ENCODE measurements around the gene DYNLRB1. TPM values are rescaled to one million over a fixed set of nuclear protein-coding genes. Genes with fewer than 3 reads are reported as not detected.

DYNLRB1 gene
- total RNA-seq, 4 donors from 2014 or later: 158 to 258 (median 209) TPM

DNA sequence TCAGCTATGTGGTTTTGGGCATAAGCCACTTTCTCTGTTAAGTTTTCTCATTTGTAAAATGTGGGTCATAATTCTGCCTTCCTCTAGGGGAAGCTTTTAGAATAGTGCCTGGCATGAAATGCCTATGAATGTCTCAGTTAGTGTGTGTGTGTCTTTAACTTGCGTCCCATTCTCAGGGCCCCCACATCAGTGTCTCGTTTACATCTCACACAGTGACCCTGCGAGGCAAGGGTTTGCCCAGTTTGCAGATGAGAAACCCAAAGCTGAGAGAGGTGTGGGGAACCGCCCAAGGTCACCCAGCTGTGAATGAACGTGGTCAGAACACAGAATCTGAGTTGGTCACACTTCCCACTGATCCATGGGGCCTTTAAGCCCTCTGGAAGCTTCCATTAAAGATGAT, 14.1 kb downstream of the DYNLRB1 start:
- Histone ChIP-seq H3K27me3 (no peaks in the 10 kb centered on the region), H3K27ac (no peak overlapping the region), H3K36me3 (peaks cover 0 to 88% of the 10 kb centered on the region in 2 donors), H3K4me1 (peaks cover 7 to 71% (median 17%) of the 10 kb centered on the region in 3 donors), H3K9me3 (no peaks in the 10 kb centered on the region), H3K4me3 (no peak overlapping the region)
- no peak for ATAC-seq
- TF ChIP-seq CTCF (IDR thresholded peaks at IDR 0.05) (no peak), EP300 (IDR thresholded peaks at IDR 0.05) (no peak), POLR2AphosphoS5 (IDR thresholded peaks at IDR 0.05) (no peak), POLR2A (IDR thresholded peaks at IDR 0.05) (no peak)
- WGBS, 2 donors (ENCODE audit: low coverage in 1 of 2): 79 to 87% methylated on average over 2 to 3 of the region's 5 CpGs

DNA sequence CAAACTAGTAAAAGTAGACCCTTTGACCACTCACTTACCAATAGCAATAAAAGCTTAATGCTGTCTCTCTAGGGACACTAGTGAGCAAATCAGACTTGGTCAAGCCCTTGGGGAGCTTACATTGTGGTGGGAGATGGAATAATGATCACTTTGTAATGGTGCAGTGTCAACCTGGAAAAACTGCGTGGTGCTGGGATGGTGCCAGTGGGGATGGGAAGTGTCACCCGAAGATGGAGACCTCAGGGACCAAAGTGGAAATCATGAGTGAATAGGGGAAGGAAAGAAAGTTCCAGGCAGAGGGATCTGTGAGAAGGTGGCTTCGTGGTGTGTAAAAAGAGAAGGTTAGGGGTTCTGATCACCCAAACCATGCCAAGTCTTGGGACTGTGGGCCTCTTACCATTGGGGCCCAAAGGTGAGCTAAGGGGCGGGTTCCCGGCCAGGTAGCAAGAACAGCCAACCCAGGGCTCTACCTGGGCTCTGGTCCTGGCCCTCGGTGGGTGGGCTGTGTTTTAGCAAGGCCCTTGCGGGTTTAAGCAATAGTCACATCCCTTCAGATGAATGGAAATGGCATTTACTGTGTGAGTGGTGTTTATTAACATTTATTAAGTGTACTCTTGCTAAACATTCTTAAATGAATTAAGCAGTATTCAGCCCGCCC, 15.5 kb downstream of the DYNLRB1 start:
- WGBS, 2 donors (ENCODE audit: low coverage in 1 of 2): 85 to 100% methylated on average over 2 to 7 of the region's 8 CpGs
- peaks cover 0 to 98% of the 10 kb centered on the region in 2 donors for H3K36me3 ChIP-seq
- TF ChIP-seq EP300 (IDR thresholded peaks at IDR 0.05) (no peak), CTCF (IDR thresholded peaks at IDR 0.05) (no peak), POLR2A (IDR thresholded peaks at IDR 0.05) (no peak), POLR2AphosphoS5 (IDR thresholded peaks at IDR 0.05) (no peak)
- H3K9me3 ChIP-seq: no peaks in the 10 kb centered on the region
- H3K27me3 ChIP-seq: no peaks in the 10 kb centered on the region
- peaks cover under 1 to 57% (median 7%) of the 10 kb centered on the region in 3 donors for H3K4me1 ChIP-seq
- H3K4me3 ChIP-seq: no peak overlapping the region
- no peak overlapping the region for H3K27ac ChIP-seq
- no peak for ATAC-seq

- Histone ChIP-seq H3K4me3 (no peak overlapping the region), H3K9me3 (no peaks in the 10 kb centered on the region), H3K4me1 (peaks cover 0 to 52% (median 3%) of the 10 kb centered on the region in 3 donors), H3K27me3 (no peaks in the 10 kb centered on the region), H3K27ac (no peak overlapping the region), H3K36me3 (peaks cover 0 to 98% of the 10 kb centered on the region in 2 donors)
- WGBS, 2 donors (ENCODE audit: low coverage in 1 of 2): 37 to 81% methylated on average over 2 to 7 of the region's 8 CpGs
- no peak for TF ChIP-seq EP300 (IDR thresholded peaks at IDR 0.05)
- TF ChIP-seq CTCF (IDR thresholded peaks at IDR 0.05): no peak
- no peak for ATAC-seq
Measured at GRCh38 chr20:34532320-34532719, 16.1 kb downstream of the DYNLRB1 start.

DNA sequence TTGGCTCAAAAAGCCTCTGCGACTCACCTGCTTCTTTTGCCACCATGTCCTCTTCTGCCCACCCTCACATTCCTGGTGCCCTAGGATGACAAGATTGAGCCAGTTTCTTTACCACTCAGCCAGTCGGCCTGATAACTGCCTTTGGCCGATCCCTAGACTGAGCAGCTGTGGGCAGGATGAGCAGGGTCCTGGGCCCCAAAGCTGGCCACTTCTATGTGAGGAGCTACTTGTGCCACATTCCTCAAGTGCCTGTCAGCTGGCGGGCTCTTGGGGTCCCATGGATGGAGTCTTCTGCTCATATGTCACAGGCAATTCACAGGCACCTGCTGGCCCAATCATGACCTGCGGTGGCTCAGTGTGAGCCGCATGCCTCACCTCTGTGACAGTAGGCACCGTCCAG, 16.5 kb downstream of the DYNLRB1 start:
- Histone ChIP-seq H3K27me3 (no peaks in the 10 kb centered on the region), H3K27ac (no peak overlapping the region), H3K4me1 (peaks cover 0 to 51% (median 3%) of the 10 kb centered on the region in 3 donors), H3K9me3 (no peaks in the 10 kb centered on the region), H3K36me3 (peaks cover 0 to 98% of the 10 kb centered on the region in 2 donors), H3K4me3 (no peak overlapping the region)
- ATAC-seq: no peak
- no peak for TF ChIP-seq CTCF (IDR thresholded peaks at IDR 0.05)
- 100% methylated on average over 1 of the region's 7 CpGs; no CpG with 5 or more reads in 1 of the 2 donors for WGBS, 2 donors (ENCODE audit: low coverage in 1 of 2)

DNA sequence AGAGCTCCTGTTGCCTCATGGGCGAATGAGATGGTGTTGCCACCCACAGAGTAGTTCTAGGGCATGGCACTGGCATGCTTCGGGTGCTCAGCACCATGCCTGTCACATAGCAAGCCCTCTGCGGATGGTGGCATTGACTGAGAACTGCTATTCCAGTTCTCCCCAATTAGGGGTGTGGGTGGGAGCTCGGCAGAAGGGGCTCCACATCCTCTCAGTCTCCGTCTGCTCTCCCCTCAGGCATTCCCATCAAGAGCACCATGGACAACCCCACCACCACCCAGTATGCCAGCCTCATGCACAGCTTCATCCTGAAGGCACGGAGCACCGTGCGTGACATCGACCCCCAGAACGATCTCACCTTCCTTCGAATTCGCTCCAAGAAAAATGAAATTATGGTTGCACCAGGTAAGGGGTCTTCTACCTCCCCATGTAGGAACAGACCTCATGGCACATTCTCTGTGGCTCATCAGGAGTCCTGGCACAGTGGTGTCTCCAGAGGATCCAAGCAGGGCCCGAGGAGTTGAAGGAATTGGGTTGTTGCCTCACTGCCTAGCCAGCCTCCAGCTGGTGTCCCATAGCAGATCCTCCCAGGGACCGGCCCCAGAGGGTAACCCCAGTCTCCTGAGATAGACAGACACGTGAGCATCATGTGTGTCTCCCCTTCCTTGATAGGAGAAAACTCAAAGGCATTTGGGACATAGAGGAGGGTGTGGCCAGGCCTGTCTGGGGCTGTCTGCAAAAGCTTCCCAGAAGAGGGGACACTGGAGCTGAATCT, 18.4 kb downstream of the DYNLRB1 start:
- Histone ChIP-seq H3K4me1 (peaks cover 0 to 37% (median 0%) of the 10 kb centered on the region in 3 donors), H3K27ac (no peak overlapping the region), H3K4me3 (no peak overlapping the region), H3K9me3 (no peaks in the 10 kb centered on the region), H3K36me3 (peaks cover 0 to 99% of the 10 kb centered on the region in 2 donors), H3K27me3 (no peaks in the 10 kb centered on the region)
- 94% methylated on average over 7 of the region's 15 CpGs; no CpG with 5 or more reads in 1 of the 2 donors for WGBS, 2 donors (ENCODE audit: low coverage in 1 of 2)
- no peak for TF ChIP-seq CTCF (IDR thresholded peaks at IDR 0.05)
- no peak for TF ChIP-seq EP300 (IDR thresholded peaks at IDR 0.05)
- no peak for TF ChIP-seq POLR2AphosphoS5 (IDR thresholded peaks at IDR 0.05)
- no peak for TF ChIP-seq POLR2A (IDR thresholded peaks at IDR 0.05)
- no peak for ATAC-seq
